ENCODE results near the gene COA6. TPM values are rescaled to one million over a fixed set of nuclear protein-coding genes. Genes with fewer than 3 reads are reported as not detected.

Gene COA6
- total RNA-seq, 1 experiment from 2014 or later, result 34.1 TPM

GRCh38 chr1:234357831-234358230 lies 15.4 kb upstream of the COA6 start:
- TF ChIP-seq SRF (IDR thresholded peaks at IDR 0.05; ENCODE audit: low read depth) (no peak), CBX3 (IDR thresholded peaks at IDR 0.05; ENCODE audit: low read depth) (no peak), YY1 (IDR thresholded peaks at IDR 0.05; ENCODE audit: extremely low read depth, insufficient replicate concordance, low read depth, low read length) (no peak), SIN3A (IDR thresholded peaks at IDR 0.05; ENCODE audit: low read depth) (no peak), ZBTB33 (IDR thresholded peaks at IDR 0.05; ENCODE audit: extremely low read depth, insufficient replicate concordance, low read length) (no peak)
- DNase-seq (ENCODE audit: low read depth, low spot score) (no peak), ATAC-seq (no peak)
- Histone ChIP-seq H3K9me2 (ENCODE audit: insufficient read depth) (no peaks in the 10 kb centered on the region), H4K20me1 (ENCODE audit: insufficient read depth) (no peaks in the 10 kb centered on the region), H3K36me3 (ENCODE audit: control insufficient read depth in 1 of 2, insufficient read depth in 2 of 2, low read length in 2 of 2) (no peaks in the 10 kb centered on the region), H3K4me2 (ENCODE audit: low read length) (peak overlapping the region; percentile 68), H3K9ac (ENCODE audit: low read length) (peak overlapping the region; percentile 36; the same call in 1 of the 2 replicates), H3K27ac (ENCODE audit: low read depth, low read length) (no peak overlapping the region), H3K9me3 (ENCODE audit: control insufficient read depth in 1 of 2, insufficient read depth in 1 of 2, low read depth in 1 of 2, low read length in 2 of 2) (no peaks in the 10 kb centered on the region), H2AFZ (ENCODE audit: low read depth, low read length, poor library complexity, severe bottlenecking) (no peak overlapping the region), H3K4me1 (ENCODE audit: control insufficient read depth in 1 of 2, insufficient read depth in 2 of 2, low read length in 2 of 2) (no peaks in the 10 kb centered on the region), H3K27me3 (ENCODE audit: insufficient read depth, low read length) (no peaks in the 10 kb centered on the region), H3K4me3 (replicated peaks in 1 of 2; ENCODE audit: low read depth in 1 of 2, low read length in 2 of 2) (peak overlapping the region; percentile 52 to 61), H3K79me2 (ENCODE audit: insufficient read depth, low read length) (no peaks in the 10 kb centered on the region)
- CTCF ChIA-PET, result no interaction called here
- RAD21 ChIA-PET (ENCODE audit: low non-redundant PET in 1 of 2, low total read pairs in 2 of 2, uncharacterized antibody in 2 of 2, unreplicated experiment in 2 of 2), result no interaction called here
- POLR2A ChIA-PET, result no interaction called here
- no TSS peak for BruUV-seq (replicated peaks)
- intact Hi-C loops (cut with micrococcal nuclease), result no loop called here

GRCh38 chr1:234361102-234361603 lies 12.1 kb upstream of the COA6 start:
- ChIA-PET RAD21 (ENCODE audit: low non-redundant PET in 1 of 2, low total read pairs in 2 of 2, uncharacterized antibody in 2 of 2, unreplicated experiment in 2 of 2) (no interaction called here), POLR2A (no interaction called here), CTCF (no interaction called here)
- no peaks in the 10 kb centered on the region for H3K36me3 ChIP-seq (ENCODE audit: control insufficient read depth in 1 of 2, insufficient read depth in 2 of 2, low read length in 2 of 2)
- ATAC-seq (no peak), DNase-seq (ENCODE audit: low read depth, low spot score) (no peak)
- H3K27me3 ChIP-seq (ENCODE audit: insufficient read depth, low read length), result no peaks in the 10 kb centered on the region
- no peak overlapping the region for H3K4me3 ChIP-seq (replicated peaks in 1 of 2; ENCODE audit: low read depth in 1 of 2, low read length in 2 of 2)
- intact Hi-C loops (cut with micrococcal nuclease), result no loop called here
- no peak overlapping the region for H2AFZ ChIP-seq (ENCODE audit: low read depth, low read length, poor library complexity, severe bottlenecking)
- no peaks in the 10 kb centered on the region for H3K9me2 ChIP-seq (ENCODE audit: insufficient read depth)
- TF ChIP-seq MAX (IDR thresholded peaks at IDR 0.05), result no peak
- TF ChIP-seq FOSL1 (IDR thresholded peaks at IDR 0.05; ENCODE audit: low read depth), result no peak
- no peak for TF ChIP-seq CTCF (IDR thresholded peaks at IDR 0.05 in 2 of 3, conservative IDR thresholded peaks at IDR 0.05 in 1 of 3; ENCODE audit: borderline replicate concordance in 1 of 3, insufficient read depth in 1 of 3, low read depth in 2 of 3, low read length in 2 of 3)
- no peaks in the 10 kb centered on the region for H3K4me1 ChIP-seq (ENCODE audit: control insufficient read depth in 1 of 2, insufficient read depth in 2 of 2, low read length in 2 of 2)
- H3K4me2 ChIP-seq (ENCODE audit: low read length), result no peak overlapping the region
- H3K9me3 ChIP-seq (ENCODE audit: control insufficient read depth in 1 of 2, insufficient read depth in 1 of 2, low read depth in 1 of 2, low read length in 2 of 2), result no peaks in the 10 kb centered on the region
- no peaks in the 10 kb centered on the region for H4K20me1 ChIP-seq (ENCODE audit: insufficient read depth)
- BruUV-seq (replicated peaks), result no TSS peak
- no peaks in the 10 kb centered on the region for H3K79me2 ChIP-seq (ENCODE audit: insufficient read depth, low read length)
- no peak overlapping the region for H3K27ac ChIP-seq (ENCODE audit: low read depth, low read length)
- H3K9ac ChIP-seq (ENCODE audit: low read length), result no peak overlapping the region
